Measurements from ENCODE around the gene ARHGAP27. TPM values are rescaled to one million over a fixed set of nuclear protein-coding genes. Genes with fewer than 3 reads are reported as not detected.

The ARHGAP27 gene
- total RNA-seq, 1 experiment from 2014 or later, result 0.17 TPM

DNA sequence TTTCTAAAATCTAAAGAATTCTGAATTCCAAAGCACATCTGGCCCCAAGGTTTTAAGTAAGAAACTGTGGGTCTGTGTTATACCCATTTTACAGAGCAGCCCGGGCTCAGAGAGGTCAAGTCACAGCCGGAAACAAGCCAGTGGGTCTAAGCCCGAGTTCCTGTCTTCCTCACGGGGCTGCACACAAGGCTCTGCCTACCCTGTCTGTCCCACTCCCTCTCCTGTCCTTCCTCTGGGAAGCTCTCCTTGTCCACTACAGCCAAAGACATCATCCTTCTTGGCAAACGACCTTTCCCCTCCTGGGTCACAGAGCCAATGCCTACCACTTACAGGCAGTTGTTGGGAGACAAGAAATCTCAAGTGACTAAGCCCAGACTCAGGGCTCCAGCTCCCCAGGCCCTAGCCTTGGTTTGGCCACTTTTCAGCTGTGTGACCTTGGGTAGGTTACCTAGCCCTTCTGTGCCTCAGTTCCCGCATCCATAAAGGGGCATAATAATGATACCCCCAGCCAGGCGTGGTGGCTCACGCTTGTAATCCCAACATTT is 60.3 kb downstream of the ARHGAP27 start:
- ChIA-PET POLR2A (ENCODE audit: low non-redundant PET) (no interaction called here), CTCF (no interaction called here)
- Histone ChIP-seq H3K36me3 (ENCODE audit: insufficient read depth, low read length, poor library complexity, severe bottlenecking) (no peaks in the 10 kb centered on the region), H3K4me1 (ENCODE audit: insufficient read depth, low read length, poor library complexity, severe bottlenecking) (peaks cover 7% of the 10 kb centered on the region), H3K4me3 (ENCODE audit: low read depth, low read length, poor library complexity, severe bottlenecking) (no peak overlapping the region), H3K27ac (ENCODE audit: low read depth, low read length, poor library complexity, severe bottlenecking) (peak overlapping the region; percentile 45), H3K27me3 (replicated peaks; ENCODE audit: insufficient read depth, low read depth, low read length, poor library complexity) (no peaks in the 10 kb centered on the region), H3K9me3 (ENCODE audit: low read depth, low read length, poor library complexity, severe bottlenecking) (no peaks in the 10 kb centered on the region)
- intact Hi-C loops (cut with micrococcal nuclease; ENCODE audit: unreplicated experiment), result loop anchor here (10.0 kb wide), 1 partner anchor 58 kb away; the partner anchor contains the start of gene MAP3K14
- TF ChIP-seq, protein P1, sequence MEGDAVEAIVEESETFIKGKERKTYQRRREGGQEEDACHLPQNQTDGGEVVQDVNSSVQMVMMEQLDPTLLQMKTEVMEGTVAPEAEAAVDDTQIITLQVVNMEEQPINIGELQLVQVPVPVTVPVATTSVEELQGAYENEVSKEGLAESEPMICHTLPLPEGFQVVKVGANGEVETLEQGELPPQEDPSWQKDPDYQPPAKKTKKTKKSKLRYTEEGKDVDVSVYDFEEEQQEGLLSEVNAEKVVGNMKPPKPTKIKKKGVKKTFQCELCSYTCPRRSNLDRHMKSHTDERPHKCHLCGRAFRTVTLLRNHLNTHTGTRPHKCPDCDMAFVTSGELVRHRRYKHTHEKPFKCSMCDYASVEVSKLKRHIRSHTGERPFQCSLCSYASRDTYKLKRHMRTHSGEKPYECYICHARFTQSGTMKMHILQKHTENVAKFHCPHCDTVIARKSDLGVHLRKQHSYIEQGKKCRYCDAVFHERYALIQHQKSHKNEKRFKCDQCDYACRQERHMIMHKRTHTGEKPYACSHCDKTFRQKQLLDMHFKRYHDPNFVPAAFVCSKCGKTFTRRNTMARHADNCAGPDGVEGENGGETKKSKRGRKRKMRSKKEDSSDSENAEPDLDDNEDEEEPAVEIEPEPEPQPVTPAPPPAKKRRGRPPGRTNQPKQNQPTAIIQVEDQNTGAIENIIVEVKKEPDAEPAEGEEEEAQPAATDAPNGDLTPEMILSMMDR (conservative IDR thresholded peaks at IDR 0.05; ENCODE audit: low read depth, low read length), result no peak
- no peak for TF ChIP-seq EZH2 (IDR thresholded peaks at IDR 0.05; ENCODE audit: borderline replicate concordance, low read depth, low read length, poor library complexity, severe bottlenecking)
- BruUV-seq (replicated peaks), result no TSS peak
- DNase-seq (ENCODE audit: low spot score), result no peak

DNA sequence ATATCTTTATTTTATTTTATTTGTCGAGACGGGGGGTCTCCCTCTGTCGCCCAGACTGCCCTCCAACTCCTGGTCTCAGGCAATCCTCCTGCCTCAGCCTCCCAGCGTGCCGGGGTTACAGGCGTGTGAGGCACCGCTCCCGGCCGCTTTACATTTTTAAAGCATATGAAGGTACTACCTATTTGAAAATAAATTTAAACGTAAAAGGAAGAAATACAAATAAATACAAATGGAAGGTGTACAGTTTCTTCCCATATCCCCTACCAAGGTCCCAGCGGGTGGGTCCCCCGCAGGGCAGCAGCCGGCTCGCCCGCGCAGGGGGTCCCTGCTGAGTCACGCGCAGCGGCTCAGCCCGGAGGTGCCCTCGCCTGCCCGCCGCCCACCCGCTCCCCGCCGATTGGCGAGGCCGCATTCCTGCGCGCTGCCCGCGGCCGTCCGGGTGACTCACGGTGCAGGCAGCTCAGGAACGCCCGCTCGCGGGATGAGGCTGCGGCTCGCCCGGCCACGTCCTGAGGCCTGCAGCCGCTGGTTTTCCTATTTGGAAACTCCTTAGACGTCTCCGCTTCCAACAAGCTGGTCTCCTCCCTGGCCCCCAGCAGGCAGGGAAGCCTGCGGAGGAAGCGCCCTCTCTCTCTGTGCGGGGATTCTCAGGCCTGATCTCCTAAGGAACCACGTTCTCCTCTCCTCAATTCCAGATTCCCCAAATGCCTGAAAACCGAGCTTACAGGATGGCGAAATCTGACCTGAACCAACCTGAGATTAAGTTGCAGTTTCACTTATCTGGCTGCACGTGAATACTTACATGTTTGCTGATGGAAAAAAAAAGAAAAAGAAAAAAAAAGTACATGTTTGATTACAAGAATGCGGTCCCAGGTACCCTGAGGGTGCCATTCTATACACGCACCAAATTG is 61.0 kb downstream of the ARHGAP27 start:
- no peaks in the 10 kb centered on the region for H3K27me3 ChIP-seq (replicated peaks; ENCODE audit: insufficient read depth, low read depth, low read length, poor library complexity)
- peak overlapping the region; percentile 45 for H3K27ac ChIP-seq (ENCODE audit: low read depth, low read length, poor library complexity, severe bottlenecking)
- intact Hi-C loops (cut with micrococcal nuclease; ENCODE audit: unreplicated experiment), result loop anchor here (10.0 kb wide), 1 partner anchor 57 kb away; the partner anchor contains the start of gene MAP3K14
- H3K4me3 ChIP-seq (ENCODE audit: low read depth, low read length, poor library complexity, severe bottlenecking), result peak overlapping the region; percentile 25
- no peak for TF ChIP-seq EZH2 (IDR thresholded peaks at IDR 0.05; ENCODE audit: borderline replicate concordance, low read depth, low read length, poor library complexity, severe bottlenecking)
- TF ChIP-seq, protein P1 (conservative IDR thresholded peaks at IDR 0.05; ENCODE audit: low read depth, low read length), result no peak
- no peaks in the 10 kb centered on the region for H3K9me3 ChIP-seq (ENCODE audit: low read depth, low read length, poor library complexity, severe bottlenecking)
- no TSS peak for BruUV-seq (replicated peaks)
- ChIA-PET CTCF (no interaction called here), POLR2A (ENCODE audit: low non-redundant PET) (interaction anchor here (0.5 kb wide), 1 partner anchor 329 kb away, joined by 7 read pairs; no protein-coding TSS in a partner anchor)
- peak; percentile 82 for DNase-seq (ENCODE audit: low spot score)
- peaks cover 7% of the 10 kb centered on the region for H3K4me1 ChIP-seq (ENCODE audit: insufficient read depth, low read length, poor library complexity, severe bottlenecking)
- H3K36me3 ChIP-seq (ENCODE audit: insufficient read depth, low read length, poor library complexity, severe bottlenecking), result no peaks in the 10 kb centered on the region

DNA sequence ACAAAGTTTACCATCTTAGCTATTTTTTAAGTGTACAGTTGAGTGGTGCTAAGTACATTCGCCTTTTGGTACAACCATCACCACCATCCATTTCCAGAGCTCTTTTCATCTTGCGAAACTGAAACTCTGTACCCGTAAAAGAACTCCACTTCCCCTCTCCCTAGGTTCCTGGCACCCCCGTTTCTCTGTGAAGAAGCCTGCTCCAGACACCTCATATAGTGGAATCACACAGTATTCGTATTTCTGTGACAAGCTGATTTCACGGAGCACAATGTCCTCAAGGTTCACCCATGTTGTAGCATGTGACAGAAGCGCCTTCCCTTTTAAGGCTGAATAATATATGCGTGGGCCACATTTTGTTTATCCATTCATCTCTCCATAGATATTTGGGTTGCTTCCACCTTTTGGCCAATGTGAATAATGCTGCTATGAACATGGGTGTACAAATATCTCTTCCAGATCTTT is 61.7 kb downstream of the ARHGAP27 start:
- POLR2A ChIA-PET (ENCODE audit: low non-redundant PET), result interaction anchor here (0.5 kb wide), 1 partner anchor 328 kb away, joined by 7 read pairs; no protein-coding TSS in a partner anchor
- BruUV-seq (replicated peaks), result no TSS peak
- Histone ChIP-seq H3K9me3 (ENCODE audit: low read depth, low read length, poor library complexity, severe bottlenecking) (no peaks in the 10 kb centered on the region), H3K27ac (ENCODE audit: low read depth, low read length, poor library complexity, severe bottlenecking) (peak overlapping the region; percentile 45), H3K36me3 (ENCODE audit: insufficient read depth, low read length, poor library complexity, severe bottlenecking) (no peaks in the 10 kb centered on the region), H3K27me3 (replicated peaks; ENCODE audit: insufficient read depth, low read depth, low read length, poor library complexity) (no peaks in the 10 kb centered on the region), H3K4me1 (ENCODE audit: insufficient read depth, low read length, poor library complexity, severe bottlenecking) (peaks cover 7% of the 10 kb centered on the region), H3K4me3 (ENCODE audit: low read depth, low read length, poor library complexity, severe bottlenecking) (peak overlapping the region; percentile 25)
- DNase-seq (ENCODE audit: low spot score), result peak; percentile 35
- no peak for TF ChIP-seq EZH2 (IDR thresholded peaks at IDR 0.05; ENCODE audit: borderline replicate concordance, low read depth, low read length, poor library complexity, severe bottlenecking)
- TF ChIP-seq, protein P1 (conservative IDR thresholded peaks at IDR 0.05; ENCODE audit: low read depth, low read length), result no peak
- CTCF ChIA-PET, result no interaction called here
- intact Hi-C loops (cut with micrococcal nuclease; ENCODE audit: unreplicated experiment), result loop anchor here (10.0 kb wide), 1 partner anchor 56 kb away; the partner anchor contains the start of gene MAP3K14
